MG63 (cell line): ENCODE measurements around the gene USH2A. TPM values are rescaled to one million over a fixed set of nuclear protein-coding genes. Genes with fewer than 3 reads are reported as not detected.

Experiments
- DNase-seq: peaks from one replicate; pipeline ENCODE4 v3.0.0-alpha.2; 2020
- H3K27me3 ChIP-seq: fragments of 250-450 bp; sonication (Bioruptor Pico); 2 replicates; pipeline ENCODE4 v1.5.1; 2020; ENCODE audit warnings: mild to moderate bottlenecking, moderate library complexity
- H3K36me3 ChIP-seq: fragments of 250-450 bp; sonication (Bioruptor Pico); 2 replicates; pipeline ENCODE4 v1.5.1; 2020; ENCODE audit warnings: mild to moderate bottlenecking, moderate library complexity
- H3K4me3 ChIP-seq: fragments of 250-450 bp; sonication (Bioruptor Pico); 2 replicates; pipeline ENCODE4 v1.5.1; 2020; ENCODE audit warnings: mild to moderate bottlenecking, moderate library complexity
- H3K9me3 ChIP-seq: fragments of 250-450 bp; sonication (Bioruptor Pico); 2 replicates; pipeline ENCODE4 v1.5.1; 2020; ENCODE audit warnings: mild to moderate bottlenecking, moderate library complexity
- total RNA-seq: library from RNA; depleted of rRNA; stranded (reverse); fragments of >200 nt; shearing (Covaris generic); gene quantifications from 2 replicates; pipeline ENCODE4 v1.2.3, GENCODE V29; 2014; ENCODE audit warnings: low replicate concordance

The USH2A gene
- total RNA-seq, 1 experiment from 2014 or later: 0.16 TPM

DNA sequence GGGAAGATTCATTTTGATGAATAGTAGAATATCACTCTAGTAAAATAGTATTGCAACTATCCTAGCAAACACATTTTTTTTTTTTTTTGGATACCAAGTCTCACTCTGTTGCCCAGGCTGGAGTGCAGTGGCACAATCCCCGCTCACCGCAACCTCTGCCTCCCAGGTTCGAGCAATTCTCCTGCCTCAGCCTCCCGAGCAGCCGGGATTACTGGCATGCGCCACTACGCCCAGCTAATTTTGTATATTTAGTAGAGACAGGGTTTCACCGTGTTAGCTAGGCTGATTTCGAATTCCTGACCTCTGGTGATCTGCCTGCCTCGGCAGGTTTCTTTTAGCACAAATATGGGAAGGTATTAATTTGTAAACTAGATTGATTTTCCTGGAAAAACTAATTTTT is 822.4 kb downstream of the USH2A start:
- Histone ChIP-seq H3K4me3 (no peak overlapping the region), H3K27me3 (no peaks in the 10 kb centered on the region), H3K36me3 (peaks cover 10% of the 10 kb centered on the region), H3K9me3 (no peaks in the 10 kb centered on the region)
- DNase-seq: no peak

DNA sequence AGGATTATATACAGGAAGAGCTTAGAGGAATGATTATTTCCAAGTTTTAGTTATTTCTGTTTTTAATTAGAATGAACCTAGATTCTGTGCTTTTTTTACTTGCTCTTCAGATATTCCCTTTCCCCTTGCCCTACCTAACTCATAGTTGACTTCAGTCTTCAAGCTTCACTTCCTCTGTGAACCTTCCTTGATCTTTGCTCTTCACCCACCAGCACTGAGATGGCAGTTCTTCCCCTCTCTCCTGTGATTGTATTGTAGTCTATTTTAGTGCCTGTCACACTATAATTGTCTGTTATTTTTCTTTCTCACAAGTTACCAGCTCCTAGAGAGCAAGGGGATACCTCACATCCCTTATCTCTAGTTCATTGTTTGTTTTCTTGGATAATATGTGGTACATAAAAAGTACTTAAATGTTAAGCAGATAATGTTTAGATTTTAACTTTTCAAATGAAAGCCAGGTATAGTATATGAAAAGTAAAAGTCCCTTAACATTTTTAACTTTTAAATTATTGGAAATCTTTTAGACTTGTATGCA is 822.9 kb downstream of the USH2A start:
- DNase-seq: no peak
- Histone ChIP-seq H3K27me3 (no peaks in the 10 kb centered on the region), H3K4me3 (no peak overlapping the region), H3K9me3 (no peaks in the 10 kb centered on the region), H3K36me3 (peaks cover 10% of the 10 kb centered on the region)

DNA sequence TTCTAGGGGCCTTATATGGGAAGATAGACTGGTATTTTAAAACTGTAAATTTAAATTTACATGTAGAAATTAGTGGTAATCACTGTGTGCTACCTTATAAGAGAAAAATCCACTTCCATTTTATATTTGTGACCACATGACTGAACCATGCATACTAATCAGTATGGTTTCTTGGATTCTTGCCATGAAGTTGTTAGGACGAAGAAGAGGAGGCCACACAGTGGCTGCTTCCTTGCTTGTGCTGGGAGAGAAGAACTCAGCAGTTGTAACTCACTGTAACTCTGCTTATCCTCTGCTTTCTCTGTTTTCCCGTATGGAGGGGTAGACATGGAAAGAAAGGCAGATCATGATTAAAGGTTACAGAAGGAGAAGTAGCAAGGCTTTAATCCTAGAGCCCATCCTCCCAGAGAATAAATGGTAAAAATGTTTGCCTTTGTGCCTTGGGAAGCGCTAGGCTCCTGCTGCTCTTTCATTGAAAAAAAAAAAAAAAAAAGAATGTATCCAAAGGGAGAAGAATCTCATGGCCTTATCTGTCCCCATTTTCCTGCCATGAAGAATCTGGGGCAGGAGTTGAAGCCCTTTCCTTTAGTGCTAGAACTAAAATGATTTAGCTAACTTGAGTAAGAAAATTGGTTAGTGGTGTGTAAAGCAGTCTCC is 823.7 kb downstream of the USH2A start:
- Histone ChIP-seq H3K36me3 (peaks cover 10% of the 10 kb centered on the region), H3K4me3 (no peak overlapping the region), H3K9me3 (no peaks in the 10 kb centered on the region), H3K27me3 (no peaks in the 10 kb centered on the region)
- no peak for DNase-seq

DNA sequence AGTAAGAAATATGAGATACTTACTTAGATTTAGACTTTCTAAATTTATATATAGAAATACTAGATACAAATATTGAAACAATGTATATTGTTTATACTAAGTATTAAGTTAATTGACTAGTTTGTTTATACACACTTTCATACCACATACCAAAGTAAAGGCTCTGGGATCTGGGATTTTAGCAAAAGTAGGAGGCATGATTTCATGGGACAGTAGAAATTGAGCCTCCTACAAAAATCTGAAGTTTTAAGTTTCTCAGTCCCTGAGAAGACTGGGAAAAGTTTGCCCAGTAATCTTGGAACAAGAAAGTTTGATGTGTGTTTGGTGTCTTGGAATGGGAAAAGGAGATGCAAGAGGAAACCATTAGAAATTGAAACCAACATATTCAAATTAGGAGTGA is 825.3 kb downstream of the USH2A start:
- Histone ChIP-seq H3K4me3 (no peak overlapping the region), H3K27me3 (no peaks in the 10 kb centered on the region), H3K9me3 (no peaks in the 10 kb centered on the region), H3K36me3 (peaks cover 10% of the 10 kb centered on the region)
- no peak for DNase-seq

DNA sequence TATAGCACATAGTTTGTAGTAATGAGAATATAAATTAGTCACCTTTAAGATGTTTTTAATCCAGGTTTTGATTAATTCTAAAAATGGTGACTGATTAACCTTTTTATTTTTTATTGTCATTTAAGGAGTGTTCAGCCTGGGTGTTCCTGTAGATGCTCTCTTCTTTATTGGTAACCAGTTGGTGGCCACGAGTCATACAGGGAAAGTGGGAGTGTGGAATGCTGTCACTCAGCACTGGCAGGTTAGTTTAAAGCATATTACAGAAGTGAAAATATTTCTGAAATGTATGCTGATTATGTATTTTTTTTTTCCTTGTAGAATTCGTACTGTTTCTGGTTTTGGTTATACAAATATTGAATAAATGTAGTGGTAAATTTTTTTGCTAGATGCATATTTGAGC is 828.0 kb downstream of the USH2A start:
- Histone ChIP-seq H3K27me3 (no peaks in the 10 kb centered on the region), H3K4me3 (no peak overlapping the region), H3K9me3 (no peaks in the 10 kb centered on the region), H3K36me3 (peaks cover 10% of the 10 kb centered on the region)
- no peak for DNase-seq

DNA sequence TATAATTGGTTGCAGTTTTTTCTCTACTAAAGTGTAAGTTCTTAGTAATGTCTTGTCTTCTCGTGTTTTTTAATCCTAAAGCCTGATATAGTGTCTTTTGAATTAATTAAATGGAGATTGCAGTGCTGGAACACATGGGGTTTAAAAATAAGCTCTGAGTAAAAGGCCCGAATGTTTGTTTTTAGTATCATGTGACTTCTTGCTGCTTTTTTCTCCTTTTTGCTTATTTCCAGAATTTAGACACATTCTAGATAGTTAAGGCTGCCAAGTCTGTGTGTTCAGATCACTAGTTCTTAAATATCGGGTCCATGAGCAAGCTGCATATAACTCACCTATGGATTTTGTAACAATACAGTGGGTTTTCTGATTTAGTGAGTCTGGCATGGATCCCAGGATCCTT is 828.6 kb downstream of the USH2A start:
- Histone ChIP-seq H3K9me3 (no peaks in the 10 kb centered on the region), H3K27me3 (no peaks in the 10 kb centered on the region), H3K36me3 (peaks cover 10% of the 10 kb centered on the region), H3K4me3 (no peak overlapping the region)
- no peak for DNase-seq

DNA sequence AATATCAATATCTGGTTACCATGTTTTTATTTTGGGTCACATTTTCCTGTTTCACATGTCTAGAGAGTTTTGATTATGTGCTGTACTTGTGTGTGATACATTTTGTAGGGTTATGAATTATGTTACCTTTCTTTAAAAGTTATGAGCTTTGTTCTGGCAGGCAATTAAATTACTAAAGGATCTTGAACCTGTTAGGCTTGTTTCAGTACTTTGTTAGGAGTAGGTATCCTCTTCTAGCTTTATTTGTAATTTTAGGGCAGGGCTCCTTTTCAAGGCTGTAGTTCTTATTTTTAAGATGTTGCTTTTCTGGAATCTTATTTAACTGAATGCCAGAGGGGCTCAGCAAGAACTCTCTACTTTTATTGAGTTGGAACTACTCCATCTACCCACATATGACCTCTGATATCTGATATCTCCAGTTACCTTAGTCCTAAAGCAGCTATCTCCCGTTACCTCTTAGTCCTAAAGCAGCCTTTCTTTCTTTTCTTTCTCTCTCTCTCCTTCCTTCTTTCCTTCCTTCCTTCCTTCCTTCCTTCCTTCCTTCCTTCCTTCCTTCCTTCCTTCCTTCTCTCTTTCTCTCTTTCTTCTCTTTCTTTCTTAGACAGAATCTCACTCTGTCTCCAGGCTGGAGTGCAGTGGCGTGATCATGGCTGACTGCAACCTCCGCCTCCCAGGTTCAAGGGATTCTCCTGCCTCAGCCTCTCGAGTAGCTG is 832.3 kb downstream of the USH2A start:
- H3K4me3 ChIP-seq: no peak overlapping the region
- H3K9me3 ChIP-seq: no peaks in the 10 kb centered on the region

DNA sequence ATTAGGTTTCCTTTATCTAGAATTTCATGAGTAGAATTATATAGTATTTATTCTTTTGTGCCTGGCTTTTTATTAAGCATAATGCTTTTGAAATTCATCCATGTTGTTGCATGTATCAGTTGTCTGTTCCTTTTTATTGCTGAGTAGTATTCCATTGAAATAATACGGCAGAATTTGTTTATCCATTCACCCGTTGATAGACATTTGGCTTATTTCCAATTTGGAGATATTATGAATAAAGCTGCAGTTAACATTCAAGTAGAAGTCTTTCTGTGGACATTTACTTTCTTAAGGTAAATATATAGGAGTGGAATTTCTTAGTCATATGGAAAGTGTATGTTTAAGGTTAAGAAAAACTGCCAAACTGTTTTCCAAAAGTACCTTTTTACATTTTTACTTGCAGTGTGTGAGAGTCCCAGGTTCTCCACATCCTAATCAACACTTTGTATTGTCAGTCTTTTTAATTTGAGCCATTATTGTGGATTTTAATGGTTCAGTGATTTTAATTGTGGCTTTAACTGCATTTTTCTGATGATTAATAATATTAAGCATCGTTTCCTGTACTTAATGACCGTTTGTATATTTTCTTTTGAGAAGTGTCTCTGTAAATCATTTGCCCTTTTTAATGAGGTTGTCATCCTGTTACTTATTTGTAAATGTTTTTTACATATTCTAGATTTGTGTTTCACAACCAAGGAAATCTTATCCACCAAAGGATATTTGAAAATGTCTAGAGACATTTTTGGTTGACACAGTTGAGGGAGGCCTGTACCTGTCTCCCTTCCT is 833.4 kb downstream of the USH2A start:
- Histone ChIP-seq H3K36me3 (peaks cover 16% of the 10 kb centered on the region), H3K9me3 (no peaks in the 10 kb centered on the region), H3K27me3 (no peaks in the 10 kb centered on the region), H3K4me3 (no peak overlapping the region)
- DNase-seq: no peak

More for the DNA sequence above, 832.3 kb downstream of the USH2A start:
- no peak for DNase-seq
- H3K27me3 ChIP-seq: no peaks in the 10 kb centered on the region
- peaks cover 14% of the 10 kb centered on the region for H3K36me3 ChIP-seq

DNA sequence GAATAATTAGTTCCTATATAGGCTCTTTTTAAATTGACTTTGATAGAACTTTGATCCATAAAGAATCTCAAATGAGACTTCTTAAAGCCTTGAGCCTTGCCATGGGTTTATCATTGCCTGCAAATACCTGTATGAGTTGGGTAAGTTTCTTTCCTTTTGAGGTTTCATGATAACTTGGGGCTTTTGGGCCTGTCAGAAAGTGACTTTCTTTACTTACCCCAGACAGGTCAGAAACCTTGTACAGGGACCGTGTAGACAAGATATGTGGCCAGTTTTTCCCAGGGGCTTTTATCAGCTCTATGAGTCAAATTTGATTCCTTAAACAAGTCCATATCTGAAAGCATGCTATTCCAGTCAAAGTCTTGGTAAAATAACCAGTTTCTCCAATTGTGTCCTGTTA is 838.9 kb downstream of the USH2A start:
- peaks cover 29% of the 10 kb centered on the region for H3K36me3 ChIP-seq
- H3K9me3 ChIP-seq: no peaks in the 10 kb centered on the region
- no peak overlapping the region for H3K4me3 ChIP-seq
- H3K27me3 ChIP-seq: no peaks in the 10 kb centered on the region
- DNase-seq: no peak

DNA sequence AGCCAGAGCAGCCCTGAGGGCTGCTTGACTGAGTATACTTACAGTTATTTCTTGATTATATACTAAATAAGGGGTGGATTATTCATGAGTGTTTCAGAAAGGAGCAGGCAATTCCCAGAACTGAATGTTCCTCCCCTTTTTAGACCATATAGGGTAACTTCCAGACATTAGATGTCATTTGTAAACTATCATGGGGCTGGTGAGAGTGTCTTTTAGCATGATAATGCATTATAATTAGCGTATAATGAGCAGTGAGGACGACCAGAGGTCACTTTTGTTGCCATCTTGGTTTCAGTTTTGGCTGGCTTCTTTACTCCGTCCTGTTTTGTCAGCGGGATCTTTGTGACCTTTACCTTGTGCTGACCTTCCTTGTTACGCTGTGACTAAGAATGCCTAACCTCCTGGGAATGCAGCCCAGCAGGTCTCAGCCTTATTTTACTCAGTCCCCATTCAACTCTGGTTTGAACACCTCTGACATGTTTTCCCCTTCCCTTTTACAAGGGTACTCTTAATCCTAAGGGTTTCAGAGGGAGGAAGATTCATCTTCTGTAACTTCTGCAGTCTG is 840.0 kb downstream of the USH2A start:
- no peak overlapping the region for H3K4me3 ChIP-seq
- DNase-seq: no peak
- H3K36me3 ChIP-seq: peaks cover 31% of the 10 kb centered on the region

DNA sequence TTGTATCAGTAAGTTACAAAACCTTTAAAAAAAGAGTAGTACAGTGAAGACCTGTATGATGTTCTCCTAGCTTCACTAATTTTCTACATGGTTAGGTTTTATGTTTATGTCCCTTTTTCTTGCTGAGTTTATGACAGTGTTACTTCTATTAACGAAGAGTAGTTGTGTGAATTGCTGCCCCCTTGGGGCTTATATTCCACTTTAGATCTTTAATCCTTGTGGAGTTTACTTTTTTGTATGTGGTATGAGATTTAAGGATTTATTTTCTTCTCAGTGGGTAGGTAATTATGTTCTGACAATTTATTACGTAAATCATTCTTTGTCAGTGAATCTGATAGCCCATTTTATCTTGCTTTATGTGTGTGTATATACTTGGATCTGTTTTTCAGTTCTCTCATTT is 841.4 kb downstream of the USH2A start:
- Histone ChIP-seq H3K4me3 (no peak overlapping the region), H3K36me3 (peaks cover 36% of the 10 kb centered on the region), H3K27me3 (no peaks in the 10 kb centered on the region), H3K9me3 (no peaks in the 10 kb centered on the region)
- DNase-seq: no peak

More for the DNA sequence above, 840.0 kb downstream of the USH2A start:
- H3K27me3 ChIP-seq: no peaks in the 10 kb centered on the region
- H3K9me3 ChIP-seq: no peaks in the 10 kb centered on the region
